Prostate gland (tissue), 2 donors: Measurements from ENCODE around the gene STKLD1. TPM values are rescaled to one million over a fixed set of nuclear protein-coding genes. Genes with fewer than 3 reads are reported as not detected.
A peak's percentile ranks its signal among the peaks of the same experiment; 100 is the strongest.
"Not testable (repeated sequence)": the region's sequence is repeated elsewhere in the genome, so short reads cannot be mapped to it uniquely, and the experiment has no call there.

Experiments used
- DNase-seq: peaks from one replicate; pipeline ENCODE4 v3.0.0-alpha.2; 2019; ENCODE audit warnings: low spot score
- H3K27ac ChIP-seq, 2 donors: fragments of 200-600 bp; sonication (generic); 2 replicates each; pipeline ENCODE4 v1.5.1; 2017 to 2019
- H3K27me3 ChIP-seq: fragments of 200-600 bp; sonication (generic); replicated peaks from 2 replicates; pipeline ENCODE4 v1.5.1; 2019; ENCODE audit not compliant: insufficient read depth
- H3K36me3 ChIP-seq, 2 donors: fragments of 200-600 bp; sonication (generic); 1 replicate in 1 of 2; 2 replicates in 1 of 2; pipeline versions ENCODE4 v1.5.1 to v1.8.1; 2017 to 2019
- H3K4me1 ChIP-seq: fragments of 200-600 bp; sonication (generic); replicated peaks from 2 replicates; pipeline ENCODE4 v1.5.1; 2019
- H3K4me3 ChIP-seq, 2 donors: fragments of 200-600 bp; sonication (generic); 2 replicates each; pipeline ENCODE4 v1.5.1; 2017 to 2019
- H3K9me3 ChIP-seq: fragments of 200-600 bp; sonication (generic); 2 replicates; pipeline ENCODE4 v1.5.1; 2017
- CTCF ChIP-seq, 4 experiments: fragments of 200-600 bp in 2 of 4; fragments of 450-650 bp in 2 of 4; sonication (generic) in 2 of 4; IDR thresholded peaks; 1 replicate in 3 of 4; 2 replicates in 1 of 4; pipeline ENCODE4 v1.5.1; 2016 to 2019; ENCODE audit warnings: antibody characterized with exemption in 4 of 4, mild to moderate bottlenecking in 2 of 4, moderate library complexity in 2 of 4
- POLR2A ChIP-seq: fragments of 450-650 bp; IDR thresholded peaks from one replicate; pipeline ENCODE4 v1.6.1; 2016; ENCODE audit warnings: antibody characterized with exemption, mild to moderate bottlenecking
- POLR2AphosphoS5 ChIP-seq: sonication (generic); formaldehyde crosslinking; IDR thresholded peaks from one replicate; pipeline ENCODE4 v1.6.1; 2017; ENCODE audit warnings: antibody characterized with exemption
- WGBS: methylation state at CpG from one replicate; pipeline ENCODE4 v1.1.5; 2018; 5-methylcytosine and 5-hydroxymethylcytosine counted together
- intact Hi-C: fragments of 100-400 bp; cut with DNase I; formaldehyde crosslinking; loops from one replicate; pipeline ENCODE4 v1.14.2; 2022
- total RNA-seq, 2 donors: library from RNA; depleted of rRNA; stranded (reverse); fragments of >200 nt; gene quantifications; one replicate each; pipeline ENCODE4 v1.1.0, GENCODE V29; 2016

Gene STKLD1
- total RNA-seq, 2 donors from 2014 or later: 0.87 to 1.0 TPM

DNA sequence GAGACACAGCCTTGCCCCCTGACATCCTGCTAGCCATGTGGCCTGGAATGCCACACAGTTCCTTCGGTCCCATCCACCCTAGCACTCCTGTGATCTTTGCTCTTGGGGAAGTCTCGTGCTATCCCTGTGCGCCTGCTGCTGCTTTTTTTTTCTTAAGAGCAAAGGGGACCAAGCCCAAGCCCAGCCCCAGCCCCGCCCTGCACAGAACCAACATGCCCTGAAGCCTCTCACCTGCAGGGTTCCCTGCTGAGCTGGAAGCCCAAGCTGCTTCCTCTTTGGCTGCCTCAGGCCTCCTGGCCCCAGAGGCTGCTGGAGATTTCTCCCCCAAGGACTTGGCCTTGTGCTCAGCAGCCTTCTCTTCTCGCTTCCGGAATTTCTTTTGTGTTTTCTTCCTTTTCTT lies 42.0 kb upstream of the STKLD1 start:
- H3K4me1 ChIP-seq: peaks cover 5% of the 10 kb centered on the region
- no peak overlapping the region for H3K4me3 ChIP-seq
- DNase-seq: no peak
- no peaks in the 10 kb centered on the region for H3K27me3 ChIP-seq
- intact Hi-C loops: no loop called here
- H3K9me3 ChIP-seq: no peaks in the 10 kb centered on the region
- 92% methylated on average over 6 of the region's 6 CpGs for whole genome bisulfite sequencing
- no peak overlapping the region for H3K27ac ChIP-seq
- peaks cover 19 to 20% of the 10 kb centered on the region in 2 donors for H3K36me3 ChIP-seq
- TF ChIP-seq POLR2A (no peak), POLR2AphosphoS5 (no peak), CTCF (IDR thresholded peaks at IDR 0.05) (no peak)

GRCh38 chr9:133334888-133335287 lies 41.3 kb upstream of the STKLD1 start:
- intact Hi-C loops, DNase-seq: not testable (repeated sequence)
- WGBS: 77% methylated on average over 11 of the region's 11 CpGs

DNA sequence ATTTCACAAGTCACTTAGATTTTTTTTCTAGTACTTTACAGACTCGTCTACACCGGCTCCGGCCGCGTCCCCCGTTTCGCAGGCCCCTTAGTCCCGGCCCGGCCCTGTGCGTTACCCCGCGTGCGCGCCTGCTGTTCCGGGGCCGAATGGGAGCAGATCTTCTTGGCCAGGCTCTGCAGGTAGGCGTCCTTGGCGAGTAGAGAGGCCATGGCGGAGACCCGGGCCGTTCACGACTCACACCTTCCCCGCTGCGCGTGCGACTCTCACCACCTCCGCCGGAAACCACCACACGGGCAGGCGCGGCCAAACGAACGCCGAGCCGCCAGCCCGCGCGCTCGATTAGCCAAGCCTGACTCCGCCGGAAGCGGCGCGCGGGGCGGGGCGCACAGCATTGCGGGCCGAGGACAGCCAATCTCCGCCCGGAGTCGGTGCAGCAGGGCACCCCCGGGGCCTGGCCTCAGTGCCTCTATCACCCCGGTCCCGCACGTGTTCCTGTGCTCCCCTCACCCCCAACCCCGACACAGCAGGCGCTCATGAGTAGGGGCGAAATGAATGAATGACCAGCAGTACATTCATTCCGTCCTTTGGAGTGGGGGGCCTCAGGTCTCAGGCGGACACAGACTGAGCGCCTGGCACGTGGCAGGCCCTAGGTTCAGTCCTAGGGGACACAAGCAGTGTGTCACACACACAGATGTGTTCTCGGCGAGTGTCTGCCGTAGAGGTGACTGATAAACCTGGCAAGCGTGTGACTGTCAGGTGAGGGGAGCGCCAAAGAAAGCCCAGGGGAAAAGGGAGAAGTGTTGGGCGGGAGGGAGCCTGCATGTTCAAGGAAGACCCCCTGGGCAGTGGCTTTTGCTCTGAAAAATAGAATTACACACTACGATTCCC lies 40.0 kb upstream of the STKLD1 start, which contains the start of gene SURF6:
SURF6 (minus strand) TSS at position 265 of the 888 bp plus-strand sequence; CDS start at position 209, 56 bp downstream.
- peaks cover 5% of the 10 kb centered on the region for H3K4me1 ChIP-seq
- TF ChIP-seq CTCF (IDR thresholded peaks at IDR 0.05) (peak in 2 of 4 experiments; percentile 31 to 40), POLR2AphosphoS5 (peak; percentile 98), POLR2A (peak; percentile 43)
- H3K27me3 ChIP-seq: no peaks in the 10 kb centered on the region
- H3K9me3 ChIP-seq: no peaks in the 10 kb centered on the region
- peak within 1 kb of the TSS; percentile 54 to 82 for H3K4me3 ChIP-seq
- H3K36me3 ChIP-seq: peaks cover 17 to 20% of the 10 kb centered on the region in 2 donors
- peak within 1 kb of the TSS; percentile 39 to 62 for H3K27ac ChIP-seq
- WGBS: 5% methylated on average over 61 of the region's 70 CpGs
- DNase-seq: peak; percentile 88
- intact Hi-C loops: no loop called here

More at GRCh38 chr9:133334888-133335287, 41.3 kb upstream of the STKLD1 start:
- not testable (repeated sequence) for H3K4me1 ChIP-seq, H3K27ac ChIP-seq, H3K27me3 ChIP-seq, H3K9me3 ChIP-seq
- Histone ChIP-seq H3K4me3 (peak overlapping the region; percentile 54 to 82), H3K36me3 (peaks cover 19 to 20% of the 10 kb centered on the region in 2 donors)

DNA sequence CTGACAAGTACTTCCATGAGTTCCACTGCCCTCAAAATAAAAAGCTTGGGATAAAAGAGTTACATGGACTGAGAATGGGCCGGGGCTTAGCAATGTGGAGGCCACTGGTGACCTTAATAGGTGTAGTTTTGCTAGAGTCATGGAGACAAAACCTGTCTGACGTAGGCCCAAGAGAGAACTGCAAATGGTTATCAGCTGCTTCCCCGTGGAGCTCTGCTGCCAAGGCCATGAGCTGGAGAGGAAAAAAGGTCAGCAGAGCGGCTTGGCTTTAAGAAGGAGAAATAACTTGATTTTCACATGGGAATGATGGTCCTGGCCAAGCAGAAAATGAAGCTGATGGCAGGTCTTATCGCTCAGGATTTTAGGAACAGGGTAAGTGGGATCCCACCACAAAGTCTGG lies 36.5 kb upstream of the STKLD1 start:
- H3K27me3 ChIP-seq: no peaks in the 10 kb centered on the region
- peaks cover 4 to 17% of the 10 kb centered on the region in 2 donors for H3K36me3 ChIP-seq
- no peak overlapping the region for H3K27ac ChIP-seq
- no peak for DNase-seq
- no peak for TF ChIP-seq POLR2A
- TF ChIP-seq POLR2AphosphoS5: no peak
- no peak for TF ChIP-seq CTCF (IDR thresholded peaks at IDR 0.05)
- WGBS: 87% methylated on average over 5 of the region's 5 CpGs
- intact Hi-C loops: no loop called here
- H3K4me3 ChIP-seq: no peak overlapping the region
- H3K4me1 ChIP-seq: peaks cover 4% of the 10 kb centered on the region
- no peaks in the 10 kb centered on the region for H3K9me3 ChIP-seq

GRCh38 chr9:133340256-133340655 lies 35.9 kb upstream of the STKLD1 start:
- Histone ChIP-seq H3K36me3 (peaks cover 4 to 17% of the 10 kb centered on the region in 2 donors), H3K27me3 (no peaks in the 10 kb centered on the region), H3K4me3 (no peak overlapping the region), H3K27ac (no peak overlapping the region), H3K9me3 (no peaks in the 10 kb centered on the region), H3K4me1 (no peaks in the 10 kb centered on the region)
- TF ChIP-seq POLR2AphosphoS5: no peak
- no peak for TF ChIP-seq POLR2A
- no peak for TF ChIP-seq CTCF (IDR thresholded peaks at IDR 0.05)
- intact Hi-C loops: no loop called here
- 75% methylated on average over 3 of the region's 3 CpGs for WGBS
- DNase-seq: no peak
